Hypothalamus (tissue), 51 donors: ENCODE measurements around the gene TRPM3.

Experiments used
- DNase-seq, 51 donors: peaks; one replicate each; lab custom pipeline; 2025; lab: John Stamatoyannopoulos, UW

TRPM3 gene

DNA sequence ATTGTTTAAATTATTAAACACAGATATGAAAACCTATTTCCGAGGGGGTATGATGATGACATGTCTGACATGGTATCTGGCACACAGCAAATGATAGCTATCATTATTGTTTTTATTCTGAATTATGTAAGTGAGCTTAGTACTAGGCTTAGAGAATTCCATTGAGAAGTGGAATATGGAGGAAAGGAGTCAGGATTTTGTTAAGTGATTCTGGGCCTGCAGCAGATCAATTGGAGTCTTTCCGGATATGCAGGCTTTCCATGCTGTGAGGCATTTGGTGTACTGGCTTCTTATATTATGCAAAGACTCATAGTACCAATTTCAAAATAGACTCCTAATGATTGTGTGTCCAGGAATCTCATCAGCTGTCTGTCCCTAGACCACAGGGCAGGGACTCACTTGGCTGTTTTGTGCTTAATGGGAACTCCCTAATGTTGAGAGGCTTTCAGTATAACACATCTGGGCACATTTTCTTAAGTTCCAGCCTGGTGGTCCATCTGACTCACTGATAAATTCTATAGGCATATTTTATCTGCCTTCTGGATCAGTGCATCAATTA lies 527.0 kb downstream of the TRPM3 start:
- DNase-seq, result no peak

- DNase-seq, result no peak
Observed at GRCh38 chr9:70593241-70593640, 528.2 kb downstream of the TRPM3 start.

DNA sequence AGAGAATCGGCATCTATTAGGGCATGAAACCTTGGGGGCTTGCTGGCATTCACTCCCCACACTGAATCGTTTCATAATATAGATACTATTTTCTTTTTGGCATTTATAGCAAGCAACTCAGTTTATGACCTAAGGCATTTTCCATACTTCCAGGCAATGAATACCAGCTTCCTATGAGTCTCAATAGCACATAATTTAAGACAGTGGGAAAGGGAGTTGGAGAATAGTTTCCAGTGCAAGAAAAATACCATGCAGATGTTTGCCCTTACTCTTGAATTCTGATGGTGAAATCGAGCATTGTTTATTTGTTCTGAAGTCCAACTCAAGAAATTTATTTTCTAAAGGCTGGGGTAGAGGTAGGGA lies 531.1 kb downstream of the TRPM3 start:
- DNase-seq, result no peak

- DNase-seq, result no peak
Observed at GRCh38 chr9:70589571-70590314, 531.7 kb downstream of the TRPM3 start.

- DNase-seq, result no peak
Observed at GRCh38 chr9:70588999-70589398, 532.4 kb downstream of the TRPM3 start.

- DNase-seq, result no peak
Observed at GRCh38 chr9:70588381-70588780, 533.0 kb downstream of the TRPM3 start.

GRCh38 chr9:70587201-70587600 lies 534.2 kb downstream of the TRPM3 start:
- peak in 2 of 51 donors; percentile 7 to 23 for DNase-seq

DNA sequence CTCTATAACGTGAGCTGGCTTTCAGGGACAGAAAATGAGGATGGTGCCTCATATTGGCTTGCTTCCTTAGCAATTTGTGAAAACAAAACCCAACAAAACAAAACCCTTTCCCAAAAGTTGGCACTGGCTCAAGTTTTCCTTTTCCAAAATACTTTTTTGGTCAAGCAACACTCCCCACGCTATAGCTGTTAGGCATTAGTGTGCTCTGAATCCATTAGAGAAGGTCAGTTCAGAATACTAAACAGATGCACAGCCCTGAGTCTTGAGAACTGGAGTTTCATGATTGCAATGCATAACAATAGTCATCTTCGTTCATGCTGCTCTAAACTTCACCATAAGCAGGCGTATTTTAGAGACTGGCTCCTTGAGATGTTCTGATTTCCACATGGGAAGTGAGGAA lies 534.9 kb downstream of the TRPM3 start:
- no peak for DNase-seq

DNA sequence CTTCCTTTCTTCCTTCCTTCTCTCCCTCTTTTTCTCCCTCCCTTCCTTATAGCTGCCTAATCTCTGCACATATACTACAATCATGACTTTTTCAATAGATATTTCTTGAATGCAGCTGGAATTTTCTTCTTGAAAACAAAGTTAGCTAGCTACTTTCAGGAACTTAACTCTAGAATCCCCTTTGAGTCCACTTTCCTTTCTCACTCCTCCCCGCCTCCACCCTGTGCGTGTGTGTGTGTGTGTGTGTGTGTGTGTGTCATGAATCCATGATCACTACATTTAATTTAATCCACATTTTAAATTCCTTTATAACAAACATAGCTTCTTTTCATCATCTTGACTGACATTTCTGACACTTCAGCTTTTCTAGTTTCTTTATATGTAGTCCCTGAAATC lies 539.5 kb downstream of the TRPM3 start:
- DNase-seq, result no peak

- DNase-seq, result peak in 3 of 51 donors; percentile 9 to 17 (median 13)
Observed at GRCh38 chr9:70581214-70581954, 540.0 kb downstream of the TRPM3 start.

DNA sequence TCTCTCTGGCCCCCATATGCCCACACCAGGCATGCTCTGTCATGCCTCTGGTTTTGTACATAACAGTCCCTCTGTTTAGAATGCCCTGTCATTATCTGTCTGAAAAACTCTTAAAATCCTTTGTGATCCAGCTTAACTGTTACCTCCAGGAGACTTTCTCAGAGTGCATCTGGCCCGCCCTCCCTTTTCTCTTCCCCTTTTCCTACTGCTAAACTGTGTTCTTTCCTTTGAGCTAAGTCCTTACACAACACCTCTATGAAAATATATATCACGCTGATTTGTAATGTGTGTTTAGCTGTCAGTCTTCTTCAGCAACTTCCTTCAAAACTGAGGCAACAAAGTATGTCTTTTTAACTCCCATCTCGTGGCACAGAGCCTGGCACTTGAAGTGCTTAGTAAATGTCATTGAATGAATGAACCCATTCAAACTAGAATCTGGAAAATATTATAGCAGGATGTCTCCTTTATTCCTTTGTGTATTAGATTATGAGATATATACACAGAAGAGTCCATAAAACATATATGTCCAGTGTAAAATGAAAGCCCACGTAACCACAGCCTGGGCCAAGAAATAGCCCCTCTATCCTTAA lies 540.7 kb downstream of the TRPM3 start:
- DNase-seq, result no peak

DNA sequence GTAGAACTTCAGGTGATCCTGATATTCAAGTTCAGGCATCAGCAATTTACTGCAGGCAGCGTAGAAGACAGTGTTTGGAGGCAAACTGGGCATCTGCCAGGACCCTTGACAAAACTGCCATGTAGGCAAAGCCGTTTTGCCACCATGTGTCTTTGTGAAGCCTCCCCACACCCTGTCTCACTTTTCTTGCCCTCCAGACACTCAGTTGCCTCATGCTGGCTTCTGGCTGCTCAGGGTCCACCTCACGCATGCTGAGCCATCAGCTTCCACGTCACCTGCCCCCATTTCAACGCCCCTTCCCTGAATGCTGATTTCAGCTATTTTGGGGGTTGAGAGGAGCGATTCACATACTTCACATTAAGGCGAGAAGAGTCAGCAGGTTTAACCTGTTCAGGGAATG lies 541.7 kb downstream of the TRPM3 start:
- no peak for DNase-seq

GRCh38 chr9:70578720-70579119 lies 542.7 kb downstream of the TRPM3 start:
- no peak for DNase-seq

DNA sequence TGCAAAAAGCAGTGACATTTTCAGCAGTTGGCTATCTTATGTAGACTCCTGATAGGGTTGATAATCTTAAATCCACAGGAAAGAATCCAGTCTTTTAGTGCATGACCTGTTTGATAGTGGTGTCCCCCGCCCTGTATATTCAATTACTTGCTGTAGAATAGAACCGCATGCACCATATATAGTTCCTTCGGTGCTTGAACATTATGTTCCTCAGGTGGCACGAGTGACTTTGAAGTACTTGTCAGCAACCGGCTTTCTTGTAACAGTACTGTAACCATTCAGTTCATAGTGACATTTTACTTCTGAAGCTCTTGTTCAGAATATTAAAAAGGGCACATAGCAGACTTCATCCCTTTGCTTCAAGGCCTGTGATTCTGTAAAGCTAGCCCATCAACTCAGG lies 543.8 kb downstream of the TRPM3 start:
- no peak for DNase-seq

DNA sequence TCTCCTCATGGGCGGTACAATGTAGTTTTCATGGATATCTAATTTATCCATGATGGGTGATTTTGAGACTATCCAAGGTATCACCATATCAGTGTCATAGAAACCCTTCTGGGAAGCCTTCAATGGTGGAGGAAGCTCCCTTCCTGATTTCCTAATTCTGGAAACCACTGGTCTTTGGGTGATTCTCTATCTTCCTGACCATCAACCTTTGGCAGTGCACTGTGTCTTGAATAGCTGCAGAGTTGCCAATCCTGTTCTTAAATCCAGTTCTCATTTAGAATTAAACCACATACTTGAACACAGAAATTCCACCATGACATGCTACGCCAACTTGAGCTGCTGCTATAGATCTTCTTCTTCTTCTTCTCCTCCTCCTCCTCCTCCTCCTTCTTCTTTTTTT lies 545.3 kb downstream of the TRPM3 start:
- DNase-seq, result no peak

GRCh38 chr9:70574151-70574837 lies 547.1 kb downstream of the TRPM3 start:
- DNase-seq, result no peak

DNA sequence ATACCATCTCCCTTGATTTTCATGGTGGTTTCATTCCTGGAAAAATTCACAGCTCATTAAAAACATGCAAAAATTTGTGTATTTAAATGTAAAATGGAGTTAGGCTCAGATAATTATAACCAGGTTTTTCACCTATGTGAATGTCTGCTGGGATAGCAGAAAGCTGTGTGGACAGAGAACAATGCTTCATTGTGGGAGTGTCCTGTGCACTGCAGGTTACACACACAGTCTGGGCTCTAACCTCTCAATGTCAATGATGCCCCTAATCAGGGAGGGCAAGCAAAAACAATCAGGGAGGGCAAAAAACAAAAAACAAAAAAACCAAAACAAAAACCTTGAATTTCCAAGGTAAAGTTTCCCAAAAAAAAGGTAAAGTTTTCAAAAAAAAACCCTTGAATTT lies 548.1 kb downstream of the TRPM3 start:
- no peak for DNase-seq

DNA sequence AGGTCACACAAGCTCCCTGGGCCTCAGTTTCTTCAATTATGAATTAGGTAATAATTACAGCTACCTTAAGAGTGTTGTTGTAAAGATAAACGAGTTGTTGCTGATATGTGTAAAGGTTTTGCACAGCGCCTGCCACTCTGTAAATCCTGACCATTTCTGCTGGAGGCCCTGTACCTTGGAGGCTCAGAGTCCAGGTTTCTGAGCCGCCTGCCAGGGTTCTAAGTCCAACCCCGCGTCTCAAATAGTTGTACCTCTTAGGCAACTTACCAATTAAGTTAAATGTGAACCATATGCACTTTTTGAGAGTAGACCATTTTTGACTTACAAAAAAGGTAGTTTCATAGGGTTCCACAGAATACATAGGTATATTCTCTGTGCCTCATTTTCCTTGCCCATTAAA lies 550.2 kb downstream of the TRPM3 start:
- DNase-seq, result no peak

GRCh38 chr9:70569791-70570190 lies 551.6 kb downstream of the TRPM3 start:
- DNase-seq, result no peak

DNA sequence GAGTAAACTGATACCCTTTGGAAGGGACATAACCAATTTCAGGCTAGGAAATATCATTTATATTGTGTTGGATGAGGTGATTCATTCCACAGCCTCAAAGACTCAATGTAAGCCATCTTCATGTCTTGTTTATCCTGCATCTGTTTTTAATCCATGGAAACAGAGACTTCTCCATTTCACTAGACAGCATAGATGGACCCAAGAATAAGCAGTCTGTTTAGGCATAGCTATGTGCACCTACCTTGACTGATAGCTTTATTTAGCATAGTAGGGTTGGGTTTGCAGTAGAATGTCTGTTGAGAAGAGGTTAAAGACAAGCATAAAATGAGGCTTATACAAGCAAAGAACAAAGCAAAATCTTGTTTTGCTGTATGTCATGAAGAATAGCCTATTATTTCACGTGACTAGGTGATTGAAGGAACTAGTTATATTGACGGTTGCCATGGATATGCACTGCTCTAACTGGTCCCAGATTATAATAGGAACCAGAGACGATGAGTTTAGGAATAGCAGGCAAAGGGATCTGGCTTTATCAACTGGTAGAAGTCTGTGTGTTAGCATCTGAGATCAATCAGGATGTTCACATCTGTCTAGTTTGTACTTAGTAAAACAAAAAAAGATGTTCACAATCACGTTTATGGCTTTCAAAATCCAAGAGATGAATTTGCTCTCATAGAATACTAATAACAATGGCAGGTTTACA lies 552.2 kb downstream of the TRPM3 start:
- no peak for DNase-seq
